SIG-M5 treated with dmso at 0.1 percent for 504 hours (cell line): Measurements from ENCODE around the gene AHCY.
"Not testable (repeated sequence)": the region's sequence is repeated elsewhere in the genome, so short reads cannot be mapped to it uniquely, and the experiment has no call there.

Source experiments
- DNase-seq: peaks from one replicate; lab custom pipeline; 2025; ENCODE audit not compliant: unreplicated experiment; lab: John Stamatoyannopoulos, UW

Gene AHCY

GRCh38 chr20:34299556-34300255 lies 3.4 kb downstream of the AHCY start:
- peak; percentile 46 for DNase-seq

- not testable (repeated sequence) for DNase-seq
These were observed 4.8 kb downstream of the AHCY start for GRCh38 chr20:34298294-34298784.

GRCh38 chr20:34296468-34296867 lies 6.7 kb downstream of the AHCY start:
- DNase-seq: no peak

GRCh38 chr20:34295284-34295683 lies 7.9 kb downstream of the AHCY start:
- DNase-seq: no peak

GRCh38 chr20:34294563-34294962 lies 8.6 kb downstream of the AHCY start:
- DNase-seq: no peak

DNA sequence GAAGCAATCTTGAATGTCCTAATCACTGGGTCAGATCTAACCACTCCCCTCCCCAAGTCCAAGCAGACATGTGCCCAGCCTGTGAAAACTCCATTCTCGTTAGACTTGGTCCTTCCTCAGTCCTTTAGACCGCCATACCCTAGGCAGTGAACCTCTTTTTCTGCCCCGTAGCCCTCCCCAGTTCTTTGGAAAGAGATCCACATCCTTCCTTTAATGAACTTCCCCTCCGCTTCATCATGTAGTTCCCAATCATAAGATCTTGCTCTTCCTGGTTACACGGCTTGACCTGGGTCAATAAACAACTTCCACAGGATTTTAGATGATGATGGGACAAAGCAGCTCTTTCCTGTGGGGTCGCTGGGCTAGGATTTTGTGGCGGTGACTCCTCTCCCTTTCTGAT lies 9.6 kb downstream of the AHCY start:
- no peak for DNase-seq

- DNase-seq: no peak
These were observed 10.0 kb downstream of the AHCY start for GRCh38 chr20:34293119-34293518.

DNA sequence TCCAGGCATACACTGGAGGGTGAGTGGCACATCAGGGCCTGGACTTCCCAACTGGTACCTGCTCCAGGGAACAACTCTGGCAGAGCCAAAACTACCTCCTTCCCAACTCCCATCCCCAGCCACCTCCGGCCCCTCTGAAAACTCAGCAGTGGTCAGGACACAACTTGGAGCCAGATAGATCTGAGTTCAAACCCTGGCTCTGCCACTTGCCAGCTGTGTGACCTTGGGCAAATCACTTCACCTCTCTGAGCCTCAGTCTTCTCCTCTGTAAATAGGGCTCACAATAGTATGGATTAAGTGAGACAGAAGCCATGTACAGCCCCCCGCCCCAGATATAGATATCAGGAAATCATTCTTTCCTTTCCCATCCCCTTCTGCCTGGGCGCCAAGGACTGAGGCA lies 10.7 kb downstream of the AHCY start:
- no peak for DNase-seq

GRCh38 chr20:34290471-34290870 lies 12.7 kb downstream of the AHCY start:
- DNase-seq: no peak

- not testable (repeated sequence) for DNase-seq
These were observed 15.7 kb downstream of the AHCY start for GRCh38 chr20:34287500-34287899.

- no peak for DNase-seq
These were observed 17.7 kb downstream of the AHCY start for GRCh38 chr20:34285450-34285849.

DNA sequence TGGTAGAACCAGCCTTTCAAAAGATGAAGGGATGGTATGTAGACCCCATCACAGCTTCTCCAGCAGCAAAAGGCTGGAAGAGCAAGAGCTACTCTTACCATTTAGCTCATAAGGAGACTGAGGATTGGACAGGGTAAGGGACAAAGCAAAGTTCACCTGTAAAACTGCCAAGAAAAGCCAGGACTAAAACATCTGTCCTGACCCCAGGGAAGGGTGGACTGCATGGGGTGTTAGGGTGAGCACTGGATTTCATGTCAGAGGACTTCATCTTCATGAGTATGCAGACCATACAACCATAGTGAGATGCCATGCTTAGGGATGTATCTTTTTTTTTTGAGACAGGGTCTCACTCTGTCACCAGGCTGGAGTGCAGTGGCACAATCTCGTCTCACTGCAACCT lies 19.3 kb downstream of the AHCY start:
- no peak for DNase-seq

GRCh38 chr20:34282041-34282440 lies 21.1 kb downstream of the AHCY start:
- DNase-seq: no peak

DNA sequence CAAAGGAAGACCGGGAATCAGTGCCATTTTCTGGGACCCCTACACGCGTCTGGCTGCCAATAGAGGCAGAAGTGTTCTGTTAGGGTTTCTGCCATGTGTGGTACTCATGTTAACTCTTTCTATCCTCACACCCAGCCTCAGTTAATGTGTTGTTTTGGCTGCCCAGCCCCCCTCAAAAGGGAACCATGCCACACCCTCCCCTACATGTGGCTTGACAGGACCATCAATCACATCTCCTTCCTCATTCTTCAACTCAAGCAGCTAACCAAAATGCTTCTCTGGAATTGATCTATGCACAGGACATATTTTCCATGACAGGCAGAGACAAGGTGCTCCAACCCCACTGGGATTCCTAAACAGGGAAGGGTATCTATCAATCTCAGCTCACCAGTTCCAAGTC lies 22.0 kb downstream of the AHCY start:
- no peak for DNase-seq

GRCh38 chr20:34274694-34275093 lies 28.5 kb downstream of the AHCY start:
- no peak for DNase-seq

- DNase-seq: no peak
These were observed 31.2 kb downstream of the AHCY start for GRCh38 chr20:34271956-34272355.

DNA sequence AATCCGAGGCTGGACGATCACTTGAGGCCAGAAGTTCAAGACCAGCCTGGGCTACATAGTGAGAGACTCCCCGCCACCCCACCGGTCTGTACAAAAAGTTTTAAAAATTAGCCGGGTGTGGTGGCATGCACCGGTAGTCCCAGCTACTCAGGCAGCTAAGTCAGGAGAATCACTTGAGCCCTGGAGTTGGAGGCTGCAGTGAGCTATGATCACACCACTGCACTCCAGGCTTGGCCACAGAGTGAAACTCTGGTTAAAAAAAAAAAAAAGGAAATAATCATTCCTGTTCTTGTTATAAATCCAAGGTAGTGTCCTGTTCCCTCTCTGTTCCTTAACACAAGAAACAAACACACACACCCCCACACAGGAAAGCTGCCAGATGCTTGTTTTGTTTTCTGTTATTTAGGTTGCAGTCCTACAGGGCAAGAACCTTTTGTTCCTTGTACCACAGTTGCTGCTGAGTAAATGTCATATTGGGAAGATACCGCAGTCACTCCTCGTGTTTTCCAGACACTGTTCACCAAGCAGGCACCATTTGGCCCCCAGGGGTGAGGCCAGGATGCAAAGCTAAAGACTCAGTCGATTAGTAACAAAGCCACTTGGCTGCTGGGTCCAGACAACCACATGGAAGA lies 33.0 kb downstream of the AHCY start:
- no peak for DNase-seq

- DNase-seq: no peak
These were observed 34.1 kb downstream of the AHCY start for GRCh38 chr20:34268851-34269636.

DNA sequence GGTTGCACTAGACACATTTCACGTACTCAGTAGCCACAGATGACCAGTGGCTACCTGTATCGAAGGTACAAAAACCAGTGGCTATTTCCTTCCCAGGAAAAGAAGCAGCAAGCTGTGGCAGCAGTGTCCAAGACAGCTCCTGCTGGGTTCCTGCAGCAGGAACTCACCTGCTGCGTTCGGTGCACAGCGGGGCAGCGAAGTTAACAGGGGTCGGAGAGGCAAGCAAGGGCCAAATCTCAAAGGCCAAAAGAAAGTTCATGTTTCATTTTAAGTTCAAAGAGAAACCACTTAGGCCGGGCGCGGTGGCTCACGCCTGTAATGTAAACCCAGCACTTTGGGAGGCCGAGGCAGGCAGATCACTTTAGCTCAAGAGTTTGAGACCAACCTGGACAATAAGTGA lies 35.0 kb downstream of the AHCY start:
- DNase-seq: no peak

DNA sequence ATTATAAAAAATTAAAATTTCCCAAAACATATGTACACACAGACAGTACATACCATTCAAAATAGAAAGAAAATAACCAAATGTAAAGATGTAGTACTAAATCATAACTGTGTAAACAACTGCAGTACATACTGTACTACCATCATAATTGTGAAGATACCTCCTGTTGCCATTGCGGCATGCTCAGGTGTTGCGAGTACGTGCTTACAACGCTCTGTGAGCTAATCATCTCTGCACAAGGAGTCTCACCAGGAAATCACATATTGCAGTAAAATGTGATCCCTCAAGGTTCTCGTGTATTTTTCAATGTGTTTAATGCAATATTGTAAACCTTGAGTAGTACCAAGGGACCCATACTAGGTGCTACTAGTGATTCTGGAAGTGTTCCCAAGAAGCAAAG lies 39.0 kb downstream of the AHCY start:
- DNase-seq: no peak

GRCh38 chr20:34263468-34263867 lies 39.7 kb downstream of the AHCY start:
- DNase-seq: not testable (repeated sequence)
